HG03095 (cell line): ENCODE data around the gene SNPH.
"Not testable (repeated sequence)": the region's sequence is repeated elsewhere in the genome, so short reads cannot be mapped to it uniquely, and the experiment has no call there.

ENCODE experiments used
- ATAC-seq: cut with Tn5 transposase; IDR thresholded peaks from one replicate; pipeline ENCODE4 v1.9.1; 2021; ENCODE audit warnings: moderate library complexity; ENCODE audit not compliant: unreplicated experiment

Gene SNPH

DNA sequence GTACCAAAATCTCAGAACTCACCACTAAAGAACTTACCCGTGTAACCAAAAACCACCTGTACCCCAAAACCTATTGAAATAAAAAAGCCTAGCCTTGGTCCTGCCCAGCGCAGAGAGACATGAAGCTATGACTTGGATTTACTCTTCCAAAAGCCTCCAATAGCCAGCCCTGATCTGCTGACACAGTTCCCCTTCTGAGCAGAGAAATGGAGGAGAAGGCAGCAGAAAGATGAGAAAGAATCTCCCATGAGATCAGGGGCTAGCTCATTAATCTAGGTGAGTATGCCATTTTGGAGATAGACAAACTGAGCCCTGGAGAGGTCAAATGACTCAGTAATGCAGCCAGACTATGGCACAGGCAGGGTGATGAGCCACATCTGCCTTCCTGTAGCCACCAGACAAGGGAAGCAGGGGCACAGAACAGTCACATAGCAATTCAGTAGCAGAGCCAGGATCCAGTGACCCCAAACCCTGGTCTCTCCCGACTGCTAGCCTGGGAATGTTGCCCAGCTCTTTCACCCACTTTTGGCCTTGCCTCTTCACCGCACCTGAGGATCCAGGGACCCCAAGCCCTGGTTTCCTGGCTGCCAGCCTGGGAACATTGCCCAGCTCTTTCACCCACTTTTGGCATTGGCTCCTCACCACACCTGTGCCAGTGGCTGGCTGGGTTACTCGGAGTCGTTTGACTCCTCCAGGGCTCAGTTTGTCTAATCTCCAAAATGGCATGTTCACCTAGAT, 70.0 kb downstream of the SNPH start:
- no peak for ATAC-seq

DNA sequence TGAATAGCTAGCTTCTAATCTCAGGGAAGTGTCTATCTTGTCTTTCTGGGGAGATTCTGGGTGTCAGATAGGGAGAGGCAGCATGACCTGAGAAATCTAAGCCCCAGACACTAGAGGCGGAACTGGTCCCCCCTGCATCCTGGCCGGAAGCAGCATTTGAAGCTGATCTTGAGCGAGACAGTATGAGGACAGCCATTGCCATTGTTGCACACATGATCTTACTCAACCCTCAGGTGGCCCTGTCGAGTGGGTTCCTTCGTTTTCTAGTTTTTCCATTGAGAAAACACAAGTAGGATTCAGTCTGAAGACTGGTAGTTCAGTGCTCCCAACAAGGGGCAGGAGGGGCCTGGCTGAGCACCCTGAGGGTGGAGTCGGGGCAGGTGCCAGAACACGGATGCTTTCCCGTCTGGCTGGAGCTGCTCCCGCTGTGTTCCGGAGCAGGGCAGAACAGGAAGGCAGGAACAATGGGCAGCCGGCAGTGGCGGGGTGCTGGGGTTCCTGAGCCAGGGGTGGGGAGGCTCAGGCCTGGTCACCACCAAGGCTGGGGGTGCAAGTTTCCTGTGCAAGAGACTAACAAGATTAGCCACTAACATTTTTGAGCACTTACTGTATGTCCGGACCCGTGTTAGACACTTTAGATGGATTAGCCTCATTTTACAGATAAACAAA, 70.7 kb downstream of the SNPH start:
- no peak for ATAC-seq

DNA sequence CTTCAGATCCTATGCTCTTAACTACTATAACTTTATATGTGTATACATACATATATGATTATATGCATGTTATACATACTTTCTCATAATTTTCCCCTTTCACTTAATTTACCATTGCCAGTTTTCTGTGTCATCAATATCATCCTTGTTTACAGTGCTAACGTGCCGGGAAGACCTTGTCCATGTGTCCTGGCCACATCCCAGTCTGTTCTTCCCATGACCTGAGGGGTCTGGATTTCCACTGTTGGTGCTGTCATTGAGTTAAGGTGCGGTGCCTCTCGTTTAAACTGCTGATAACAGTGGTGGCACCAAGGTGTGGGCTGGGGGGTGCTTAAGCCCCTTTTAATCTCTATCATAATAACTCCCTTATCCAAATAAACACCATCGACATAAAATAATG, 71.3 kb downstream of the SNPH start:
- no peak for ATAC-seq

DNA sequence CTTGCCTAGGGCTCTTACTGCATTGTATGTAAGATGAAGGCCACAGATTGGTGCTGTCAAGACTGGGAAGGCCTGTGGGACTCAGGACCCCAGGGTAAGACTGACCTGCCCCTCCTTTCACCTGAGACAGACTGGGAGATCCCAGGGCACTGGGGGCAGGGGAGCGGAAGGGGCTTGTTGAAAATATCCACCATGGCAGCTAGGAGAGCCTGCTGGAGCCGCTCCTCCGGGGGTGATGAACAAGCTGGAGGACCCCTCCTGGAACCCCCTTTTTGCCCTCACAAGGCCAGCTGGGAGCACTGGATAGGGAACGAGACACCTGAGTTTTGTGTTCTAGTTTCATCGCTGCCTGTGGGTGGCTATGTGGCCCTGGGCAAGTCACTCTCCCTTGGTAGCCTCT, 72.0 kb downstream of the SNPH start:
- ATAC-seq: no peak

DNA sequence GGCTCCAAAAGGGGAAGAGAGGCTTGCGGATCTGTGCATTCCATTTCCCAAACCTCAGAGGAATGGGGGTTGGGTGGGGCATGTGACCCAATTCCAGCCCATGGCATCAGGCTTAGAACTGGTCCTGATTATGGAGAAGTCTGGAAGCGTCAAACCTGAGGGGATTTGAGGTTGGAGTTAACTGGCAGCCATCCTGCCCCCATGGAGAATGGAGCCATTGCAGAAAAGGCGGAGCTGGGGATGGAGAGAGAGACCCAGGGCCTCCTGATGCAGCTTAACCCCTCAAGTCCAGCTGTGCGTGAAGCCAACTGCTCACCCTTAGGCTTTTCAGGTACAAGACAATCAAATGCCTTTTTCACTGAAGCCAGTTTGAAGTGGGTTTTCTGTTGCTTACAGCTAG, 72.7 kb downstream of the SNPH start:
- no peak for ATAC-seq

DNA sequence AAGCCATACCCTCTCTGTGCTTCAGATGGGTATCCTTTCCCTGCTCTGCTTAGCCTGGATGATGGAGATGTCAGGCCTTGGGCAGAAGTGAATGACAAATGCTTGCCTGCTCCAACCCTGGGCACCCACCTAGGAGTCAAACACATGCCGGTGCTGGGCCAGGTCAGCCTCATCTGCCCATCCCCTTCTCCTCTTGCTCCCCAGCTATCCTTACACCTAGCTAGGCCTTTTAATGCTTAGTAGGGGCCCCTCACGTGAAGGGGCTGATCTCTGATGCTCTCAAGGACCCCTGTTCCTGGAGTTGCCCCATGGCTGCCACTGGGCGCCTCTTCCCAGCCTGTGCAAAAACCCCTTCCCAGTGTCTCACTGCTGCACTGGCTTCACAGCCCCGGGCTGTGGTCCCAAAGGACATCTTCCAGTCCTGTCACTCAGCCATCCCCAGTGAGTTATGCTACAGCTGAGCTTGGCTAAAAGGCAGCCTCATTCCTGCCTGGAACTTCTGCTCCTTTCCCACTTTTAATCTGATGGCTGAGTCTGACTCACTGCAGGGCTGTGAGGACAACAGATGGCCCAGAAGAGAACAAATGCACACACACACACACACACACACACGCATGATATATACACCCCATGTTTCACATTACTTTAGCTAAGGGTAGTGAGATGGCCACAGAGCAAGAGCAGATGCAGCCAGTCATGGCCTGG, 75.6 kb downstream of the SNPH start:
- no peak for ATAC-seq

DNA sequence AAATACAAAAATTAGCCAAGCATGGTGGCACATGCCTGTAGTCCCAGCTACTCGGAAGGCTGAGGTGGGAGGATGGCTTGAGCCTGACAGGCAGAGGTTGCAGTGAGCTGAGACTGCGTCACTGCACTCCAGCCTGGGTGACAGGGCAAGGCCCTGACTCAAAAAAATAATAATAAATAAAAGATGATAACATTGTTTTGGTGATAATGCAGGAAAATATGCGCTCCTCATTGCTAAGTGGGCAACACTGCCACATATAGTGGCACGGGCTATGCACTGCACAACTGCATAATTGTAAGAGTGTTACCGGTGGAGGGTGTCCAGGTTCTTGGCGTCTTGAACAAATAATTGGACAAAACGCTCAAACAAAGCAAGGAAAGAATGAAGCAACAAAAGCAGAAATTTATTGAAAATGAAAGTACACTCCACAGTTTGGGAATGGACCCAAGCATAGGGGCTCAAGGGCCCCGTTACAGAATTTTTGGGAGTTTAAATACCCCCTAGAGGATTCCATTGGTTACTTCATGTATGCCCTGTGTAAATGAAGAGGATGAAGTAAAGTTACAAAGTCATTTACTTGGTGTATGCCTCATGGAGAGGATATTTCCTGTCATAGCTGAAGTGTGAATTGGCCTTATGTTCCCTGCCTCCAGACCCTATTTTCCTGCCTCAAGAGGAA, 77.5 kb downstream of the SNPH start:
- not testable (repeated sequence) for ATAC-seq

DNA sequence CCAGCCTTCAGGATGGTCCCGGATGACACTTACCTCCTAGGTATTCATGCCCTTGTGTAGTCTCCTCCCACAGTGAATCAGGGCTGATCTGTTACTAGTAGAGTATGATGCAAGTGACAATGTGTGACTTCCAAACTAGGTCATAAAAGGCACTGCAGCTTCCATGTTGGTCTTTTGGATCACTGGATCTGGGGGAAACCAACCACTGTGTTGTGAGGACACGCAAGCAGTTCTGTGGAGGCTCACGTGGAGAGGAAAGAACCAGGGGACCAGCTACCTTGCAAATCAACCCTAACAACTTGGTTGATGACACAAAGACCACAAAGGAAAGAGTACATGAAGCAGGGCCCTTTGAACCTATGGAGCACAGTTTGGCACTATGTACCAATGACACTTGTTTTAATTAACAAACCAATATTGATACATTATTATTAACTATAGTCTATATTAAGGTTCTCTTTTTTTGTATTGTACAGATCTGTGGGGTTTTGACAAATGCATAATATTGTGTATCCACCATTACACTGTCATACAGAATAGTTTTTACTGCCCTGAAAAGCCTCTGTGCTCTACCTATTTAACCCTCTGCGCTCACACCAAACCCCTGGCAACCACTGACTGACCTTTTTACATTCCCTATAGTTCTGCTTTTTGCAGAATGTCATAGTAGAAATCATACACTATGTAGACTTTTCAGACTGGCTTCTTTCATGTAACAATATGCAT, 79.1 kb downstream of the SNPH start:
- ATAC-seq: no peak

DNA sequence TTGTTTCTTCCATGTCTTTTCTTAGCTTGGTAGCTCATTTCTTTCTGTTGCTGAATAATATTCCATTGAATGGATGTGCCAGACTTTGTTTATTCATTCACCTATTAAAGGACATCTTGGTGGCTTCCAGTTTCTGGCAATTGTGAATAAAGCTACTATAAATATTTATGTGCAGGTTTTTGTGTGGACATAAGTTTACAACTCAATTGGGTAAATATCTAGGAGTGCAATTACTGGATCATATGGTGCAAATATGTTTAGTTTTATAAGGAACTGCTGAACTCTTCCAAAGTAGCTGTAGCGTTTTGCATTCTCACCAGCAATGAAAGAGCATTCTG, 79.6 kb downstream of the SNPH start:
- ATAC-seq: no peak

DNA sequence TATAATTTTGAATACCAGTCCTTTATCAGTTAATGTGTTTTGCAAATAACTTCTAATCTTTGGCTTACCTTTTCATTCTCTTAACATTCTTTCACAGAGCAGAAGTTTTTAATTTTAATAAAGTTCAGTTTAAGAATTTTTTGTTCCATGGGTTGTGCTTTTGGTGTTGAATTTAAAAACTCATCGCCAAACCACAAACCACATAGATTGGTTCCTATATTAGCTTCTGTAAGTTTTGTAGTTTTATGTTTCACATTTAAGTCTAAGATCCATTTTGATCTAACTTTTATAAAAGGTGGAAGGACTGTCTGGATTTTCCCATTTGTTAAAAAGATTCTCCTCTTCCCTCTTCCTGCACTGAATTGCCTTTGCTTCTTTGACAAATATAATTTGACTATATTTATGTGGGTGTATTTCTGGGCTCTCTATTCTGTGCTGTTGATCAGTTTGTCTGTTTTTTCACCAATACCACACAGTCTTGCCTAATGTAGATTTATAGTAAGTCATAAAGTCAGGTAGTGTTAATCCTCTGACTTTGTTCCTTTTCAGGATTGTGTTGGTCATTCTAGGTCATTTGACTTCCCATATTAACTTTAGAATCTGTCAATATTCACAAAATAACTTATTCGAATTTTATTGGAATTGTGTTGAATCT, 80.3 kb downstream of the SNPH start:
- no peak for ATAC-seq

DNA sequence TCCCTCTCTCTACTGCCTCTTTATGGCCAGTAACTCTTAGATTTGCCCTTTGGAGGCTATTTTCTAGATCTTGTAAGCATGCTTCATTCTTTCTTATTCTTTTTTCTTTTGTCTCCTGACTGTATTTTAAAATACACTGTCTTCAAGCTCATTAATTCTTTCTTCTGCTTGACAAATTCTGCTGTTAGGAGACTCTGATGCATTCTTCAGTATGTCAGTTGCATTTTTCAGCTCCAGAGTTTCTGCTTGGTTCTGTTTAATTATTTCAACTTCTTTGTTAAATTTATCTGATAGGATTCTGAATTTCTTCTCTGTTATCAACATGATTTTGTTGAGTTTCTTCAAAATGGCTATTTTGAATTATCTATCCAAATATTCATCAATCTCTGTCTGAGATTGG, 87.9 kb downstream of the SNPH start:
- no peak for ATAC-seq

DNA sequence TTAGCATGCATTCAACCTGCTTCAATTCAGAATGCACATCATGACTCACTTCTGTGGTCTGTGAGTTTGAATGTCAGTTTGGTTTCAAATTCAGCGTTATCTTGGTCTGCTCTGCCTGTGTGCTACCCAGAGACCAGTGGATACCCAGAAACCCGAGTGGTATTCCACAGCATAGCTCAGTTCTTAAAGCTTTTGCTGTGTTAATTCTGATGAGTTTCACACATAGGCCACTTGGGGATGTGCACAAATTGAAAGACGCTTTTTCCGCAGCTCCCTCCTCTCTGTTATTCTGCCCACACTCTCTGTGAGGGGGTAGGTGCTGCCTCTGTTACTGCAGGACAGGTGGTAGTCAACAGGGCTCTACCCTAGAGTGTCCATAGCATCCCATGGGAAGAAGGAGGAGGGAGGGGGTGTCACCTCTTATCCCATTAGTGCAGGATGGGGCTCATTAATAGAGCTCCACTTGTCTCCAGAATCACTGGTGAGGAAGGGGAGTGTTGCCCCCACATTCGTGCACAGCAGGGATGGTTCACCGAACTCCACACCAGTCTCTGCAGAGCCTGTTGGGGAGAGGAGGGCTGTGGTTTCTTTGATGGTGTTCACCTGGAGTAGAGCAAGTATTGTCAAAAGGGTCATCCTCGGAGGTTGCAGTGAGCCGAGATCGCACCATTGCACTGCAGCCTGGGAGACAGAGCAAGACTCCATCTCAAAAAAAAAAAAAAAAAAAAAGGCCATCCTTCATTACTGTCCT, 92.0 kb downstream of the SNPH start:
- ATAC-seq: no peak
